Upper lobe of right lung (tissue), 1 donor: ENCODE measurements around the gene ARHGEF2. TPM values are rescaled to one million over a fixed set of nuclear protein-coding genes. Genes with fewer than 3 reads are reported as not detected.
A peak's percentile ranks its signal among the peaks of the same experiment; 100 is the strongest.

Experiments
- ATAC-seq: fragments of 200-7000 bp; cut with Tn5 transposase; one replicate; pipeline ENCODE4 v1.9.1; 2020; ENCODE audit warnings: mild to moderate bottlenecking, moderate library complexity
- DNase-seq: peaks from one replicate; pipeline ENCODE4 v3.0.0-alpha.2; 2020
- H3K27ac ChIP-seq: fragments of 200-600 bp; one replicate; pipeline ENCODE4 v1.8.0; 2022
- H3K27me3 ChIP-seq: fragments of 200-600 bp; one replicate; pipeline ENCODE4 v1.8.0; 2022; ENCODE audit warnings: mild to moderate bottlenecking
- H3K36me3 ChIP-seq: fragments of 200-600 bp; one replicate; pipeline ENCODE4 v1.8.0; 2022
- H3K4me1 ChIP-seq: fragments of 200-600 bp; one replicate; pipeline ENCODE4 v1.8.0; 2022
- H3K4me3 ChIP-seq: fragments of 200-600 bp; one replicate; pipeline ENCODE4 v1.8.0; 2022; ENCODE audit warnings: mild to moderate bottlenecking
- H3K9me3 ChIP-seq: fragments of 200-600 bp; one replicate; pipeline ENCODE4 v1.8.0; 2022
- intact Hi-C: fragments of 100-400 bp; cut with DNase I; formaldehyde crosslinking; loops from one replicate; pipeline ENCODE4 v1.11.0; 2022
- total RNA-seq: library from RNA; stranded (reverse); fragmentation: NEBNext Ultra II Directional; extraction: Animal tissue kit (Norgen Biotek cat#: 25700); gene quantifications from one replicate; pipeline ENCODE4 v1.2.1, GENCODE V29; 2021
- TF ChIP-seq, protein P1 (sequence below): fragments of 200-600 bp; IDR thresholded peaks from one replicate; pipeline ENCODE4 v1.8.0; 2022; ENCODE audit warnings: antibody characterized with exemption
- donor health status: DM: no; HTN: yes; CAD: no; lungs with severe emphysema.

The ARHGEF2 gene
- total RNA-seq, 1 donor from 2014 or later = 220 TPM

DNA sequence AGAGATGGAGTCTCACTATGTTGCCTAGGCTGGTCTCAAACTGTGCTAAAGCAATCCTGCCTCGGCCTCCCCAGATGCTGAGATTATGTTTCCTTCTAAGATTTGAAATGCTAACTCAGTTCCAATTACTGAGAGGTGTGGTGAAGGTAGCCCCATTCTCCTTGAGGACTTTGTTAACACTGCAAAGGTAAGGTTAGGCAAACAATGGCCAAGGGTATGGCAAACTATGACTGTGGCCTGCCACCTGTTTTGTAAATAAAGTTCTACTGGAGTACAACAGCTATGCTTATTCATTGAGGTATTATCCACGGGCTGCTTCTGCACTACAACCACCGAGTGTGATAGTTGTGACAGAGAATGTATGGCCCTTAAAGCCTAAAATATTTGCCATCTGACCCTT lies 57.6 kb downstream of the ARHGEF2 start:
- intact Hi-C loops = no loop called here
- Histone ChIP-seq H3K9me3 (no peaks in the 10 kb centered on the region), H3K36me3 (peaks cover 100% of the 10 kb centered on the region), H3K27me3 (no peaks in the 10 kb centered on the region), H3K27ac (no peak overlapping the region), H3K4me3 (no peak overlapping the region), H3K4me1 (no peaks in the 10 kb centered on the region)
- ATAC-seq (no peak), DNase-seq (no peak)
- TF ChIP-seq, protein P1, sequence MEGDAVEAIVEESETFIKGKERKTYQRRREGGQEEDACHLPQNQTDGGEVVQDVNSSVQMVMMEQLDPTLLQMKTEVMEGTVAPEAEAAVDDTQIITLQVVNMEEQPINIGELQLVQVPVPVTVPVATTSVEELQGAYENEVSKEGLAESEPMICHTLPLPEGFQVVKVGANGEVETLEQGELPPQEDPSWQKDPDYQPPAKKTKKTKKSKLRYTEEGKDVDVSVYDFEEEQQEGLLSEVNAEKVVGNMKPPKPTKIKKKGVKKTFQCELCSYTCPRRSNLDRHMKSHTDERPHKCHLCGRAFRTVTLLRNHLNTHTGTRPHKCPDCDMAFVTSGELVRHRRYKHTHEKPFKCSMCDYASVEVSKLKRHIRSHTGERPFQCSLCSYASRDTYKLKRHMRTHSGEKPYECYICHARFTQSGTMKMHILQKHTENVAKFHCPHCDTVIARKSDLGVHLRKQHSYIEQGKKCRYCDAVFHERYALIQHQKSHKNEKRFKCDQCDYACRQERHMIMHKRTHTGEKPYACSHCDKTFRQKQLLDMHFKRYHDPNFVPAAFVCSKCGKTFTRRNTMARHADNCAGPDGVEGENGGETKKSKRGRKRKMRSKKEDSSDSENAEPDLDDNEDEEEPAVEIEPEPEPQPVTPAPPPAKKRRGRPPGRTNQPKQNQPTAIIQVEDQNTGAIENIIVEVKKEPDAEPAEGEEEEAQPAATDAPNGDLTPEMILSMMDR = no peak

DNA sequence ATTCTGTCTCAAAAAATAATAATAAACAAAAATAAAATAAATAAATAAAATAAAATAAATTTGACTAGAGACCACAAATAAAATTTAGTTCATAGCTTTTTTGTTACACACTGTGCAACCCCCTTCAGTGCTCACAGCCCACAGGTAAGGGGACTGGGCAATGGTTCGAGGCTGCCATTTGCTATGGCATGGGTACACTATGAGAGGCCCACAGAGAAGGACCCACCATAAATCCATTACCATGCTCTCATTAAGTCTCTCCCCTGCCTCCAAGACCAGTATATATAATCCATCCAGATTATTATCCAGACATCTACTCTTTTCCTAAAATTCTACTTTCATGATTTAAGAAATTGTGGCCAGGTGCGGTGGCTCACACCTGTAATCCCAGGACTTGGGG lies 58.5 kb downstream of the ARHGEF2 start:
- Histone ChIP-seq H3K27ac (no peak overlapping the region), H3K4me3 (no peak overlapping the region), H3K27me3 (no peaks in the 10 kb centered on the region), H3K4me1 (no peaks in the 10 kb centered on the region), H3K36me3 (peaks cover 100% of the 10 kb centered on the region), H3K9me3 (no peaks in the 10 kb centered on the region)
- intact Hi-C loops = no loop called here
- TF ChIP-seq, protein P1 = no peak
- ATAC-seq = no peak
- DNase-seq = no peak

DNA sequence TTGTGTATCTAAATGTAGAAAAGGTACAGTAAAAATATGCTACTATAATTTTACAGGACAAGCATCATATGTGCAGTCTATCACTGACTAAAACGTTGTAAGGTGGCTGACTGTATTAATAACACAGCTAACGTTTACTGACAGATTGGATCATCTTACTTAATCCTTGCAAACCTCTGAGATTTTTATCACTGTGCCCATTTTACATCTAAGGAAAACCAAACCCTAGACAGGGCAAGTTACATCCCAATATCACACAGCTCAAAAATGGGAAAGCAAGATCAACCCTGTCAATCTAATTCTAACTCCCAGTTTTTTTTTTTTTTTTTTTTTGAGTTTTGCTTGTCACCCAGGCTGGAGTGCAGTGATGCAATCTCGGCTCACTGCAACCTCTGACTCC lies 59.7 kb downstream of the ARHGEF2 start:
- Histone ChIP-seq H3K27me3 (no peaks in the 10 kb centered on the region), H3K27ac (no peak overlapping the region), H3K9me3 (no peaks in the 10 kb centered on the region), H3K4me1 (no peaks in the 10 kb centered on the region), H3K4me3 (no peak overlapping the region), H3K36me3 (peaks cover 100% of the 10 kb centered on the region)
- TF ChIP-seq, protein P1 = no peak
- ATAC-seq = no peak
- no peak for DNase-seq
- intact Hi-C loops = no loop called here

DNA sequence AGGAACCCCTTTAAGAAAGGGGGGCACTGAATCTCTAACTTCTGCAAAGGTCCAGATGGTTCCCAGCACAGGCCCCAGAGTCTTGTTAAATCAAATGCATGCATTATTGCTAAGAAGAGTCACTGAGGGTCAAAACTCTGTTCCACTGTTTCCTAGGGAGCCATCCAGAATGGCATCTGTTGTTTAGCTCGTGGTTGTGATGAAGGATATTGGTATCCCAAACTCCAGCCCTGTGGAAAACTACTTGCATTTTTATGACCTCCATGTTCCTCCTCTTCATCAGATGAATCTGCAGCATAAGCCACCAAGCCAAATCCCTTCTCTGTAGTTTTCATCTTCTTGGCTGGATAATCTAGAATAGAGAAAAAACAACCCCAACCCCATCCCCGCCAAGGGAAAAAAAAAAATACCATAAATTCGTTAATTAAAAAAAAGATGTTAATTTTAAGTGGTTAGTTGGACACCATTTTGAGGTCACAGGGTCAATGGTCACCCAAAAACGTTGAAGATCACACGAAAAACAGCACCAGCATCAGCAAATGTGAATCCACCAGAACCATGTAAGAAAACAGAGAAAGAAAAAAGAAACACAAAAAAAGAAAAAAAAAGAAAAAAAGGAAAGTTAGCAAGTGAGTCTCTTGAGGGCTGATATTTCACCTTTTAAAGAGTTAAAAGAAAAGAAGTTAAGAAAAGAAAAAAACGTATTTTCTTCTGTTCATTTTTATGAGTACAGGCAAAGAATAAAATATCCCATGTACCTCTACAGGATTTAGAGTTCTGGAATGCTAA lies 64.2 kb downstream of the ARHGEF2 start:
- H3K27me3 ChIP-seq = no peaks in the 10 kb centered on the region
- TF ChIP-seq, protein P1 = no peak
- intact Hi-C loops = no loop called here
- no peaks in the 10 kb centered on the region for H3K9me3 ChIP-seq
- no peak overlapping the region for H3K27ac ChIP-seq
- H3K4me3 ChIP-seq = no peak overlapping the region
- H3K36me3 ChIP-seq = peaks cover 80% of the 10 kb centered on the region
- no peak for DNase-seq
- peaks cover 22% of the 10 kb centered on the region for H3K4me1 ChIP-seq
- ATAC-seq = no peak

DNA sequence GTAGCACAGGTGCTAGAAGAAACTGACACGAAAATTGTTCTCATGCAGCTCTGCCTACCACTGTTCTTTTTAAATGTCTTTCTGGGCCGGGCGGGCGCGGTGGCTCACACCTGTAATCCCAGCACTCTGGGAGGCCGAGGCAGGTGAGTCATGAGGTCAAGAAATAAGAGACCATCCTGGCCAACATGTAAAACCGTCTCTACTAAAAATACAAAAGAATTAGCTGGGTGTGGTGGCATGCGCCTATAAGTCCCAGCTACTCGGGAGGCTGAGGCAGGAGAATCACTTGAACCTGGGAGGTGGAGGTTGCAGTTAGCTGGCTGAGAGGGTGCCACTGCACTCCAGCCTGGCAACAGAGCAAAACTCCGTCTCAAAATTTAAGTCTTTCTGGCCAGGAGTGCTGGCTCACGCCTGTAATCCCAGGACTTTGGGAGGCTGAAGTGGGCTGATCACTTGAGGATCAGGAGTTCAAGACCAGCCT lies 66.3 kb downstream of the ARHGEF2 start:
- Histone ChIP-seq H3K27me3 (no peaks in the 10 kb centered on the region), H3K4me1 (peaks cover 22% of the 10 kb centered on the region), H3K4me3 (no peak overlapping the region), H3K27ac (peak overlapping the region; percentile 90), H3K9me3 (no peaks in the 10 kb centered on the region), H3K36me3 (peaks cover 80% of the 10 kb centered on the region)
- intact Hi-C loops = no loop called here
- DNase-seq = no peak
- ATAC-seq = no peak
- TF ChIP-seq, protein P1 = no peak
